Measurements from ENCODE around the gene ME3. TPM values are rescaled to one million over a fixed set of nuclear protein-coding genes. Genes with fewer than 3 reads are reported as not detected.
A peak's percentile ranks its signal among the peaks of the same experiment; 100 is the strongest.
"Not testable (repeated sequence)": the region's sequence is repeated elsewhere in the genome, so short reads cannot be mapped to it uniquely, and the experiment has no call there.

Gene ME3
- total RNA-seq, 6 experiments from 2014 or later: 1.9 to 8.5 (median 4.6) TPM

- DNase-seq (peak in 1 of 3 donors; percentile 20), ATAC-seq (no peak)
- TF ChIP-seq POLR2A (IDR thresholded peaks at IDR 0.05) (no peak), CTCF (IDR thresholded peaks at IDR 0.05) (no peak)
- intact Hi-C loops (cut with DNase I): no loop called here
- Histone ChIP-seq H3K4me3 (no peak overlapping the region), H3K9me3 (no peaks in the 10 kb centered on the region), H3K27ac (no peak overlapping the region), H3K27me3 (no peaks in the 10 kb centered on the region), H3K36me3 (no peaks in the 10 kb centered on the region), H3K4me1 (no peaks in the 10 kb centered on the region)
- 92% methylated on average over 21 of the region's 37 CpGs for WGBS (ENCODE audit: insufficient coverage, low coverage, low lambda C conversion rate, missing lambda C conversion rate)
Observed at GRCh38 chr11:86431258-86431657, 241.2 kb downstream of the ME3 start.

- no peaks in the 10 kb centered on the region for H3K27me3 ChIP-seq
- no peak for DNase-seq
- H3K27ac ChIP-seq: no peak overlapping the region
- no peak for ATAC-seq
- TF ChIP-seq CTCF (IDR thresholded peaks at IDR 0.05) (no peak), POLR2A (IDR thresholded peaks at IDR 0.05) (no peak)
- H3K9me3 ChIP-seq: no peaks in the 10 kb centered on the region
- no peaks in the 10 kb centered on the region for H3K36me3 ChIP-seq
- no peak overlapping the region for H3K4me3 ChIP-seq
- intact Hi-C loops (cut with DNase I): no loop called here
- H3K4me1 ChIP-seq: no peaks in the 10 kb centered on the region
Observed at GRCh38 chr11:86427441-86427840, 245.0 kb downstream of the ME3 start.

GRCh38 chr11:86423488-86423887, 248.9 kb downstream of the ME3 start:
- WGBS (ENCODE audit: insufficient coverage, low coverage, low lambda C conversion rate, missing lambda C conversion rate): 57% methylated on average over 4 of the region's 4 CpGs
- intact Hi-C loops (cut with DNase I); ATAC-seq: not testable (repeated sequence)

GRCh38 chr11:86422371-86422770, 250.0 kb downstream of the ME3 start:
- TF ChIP-seq POLR2A (IDR thresholded peaks at IDR 0.05): no peak
- TF ChIP-seq CTCF (IDR thresholded peaks at IDR 0.05): no peak

More at GRCh38 chr11:86423488-86423887, 248.9 kb downstream of the ME3 start:
- DNase-seq, H3K4me1 ChIP-seq, H3K27ac ChIP-seq, H3K4me3 ChIP-seq, H3K36me3 ChIP-seq, H3K27me3 ChIP-seq, H3K9me3 ChIP-seq: not testable (repeated sequence)

GRCh38 chr11:86421946-86422345, 250.5 kb downstream of the ME3 start:
- DNase-seq (no peak), ATAC-seq (no peak)
- TF ChIP-seq POLR2A (IDR thresholded peaks at IDR 0.05): no peak
- TF ChIP-seq CTCF (IDR thresholded peaks at IDR 0.05): no peak
- 59% methylated on average over 4 of the region's 4 CpGs for WGBS (ENCODE audit: insufficient coverage, low coverage, low lambda C conversion rate, missing lambda C conversion rate)
- intact Hi-C loops (cut with DNase I): no loop called here
- Histone ChIP-seq H3K36me3 (no peaks in the 10 kb centered on the region), H3K27me3 (no peaks in the 10 kb centered on the region), H3K27ac (no peak overlapping the region), H3K4me3 (no peak overlapping the region), H3K9me3 (no peaks in the 10 kb centered on the region), H3K4me1 (no peaks in the 10 kb centered on the region)

More at GRCh38 chr11:86422371-86422770, 250.0 kb downstream of the ME3 start:
- Histone ChIP-seq H3K4me3 (no peak overlapping the region), H3K27me3 (no peaks in the 10 kb centered on the region), H3K27ac (no peak overlapping the region), H3K9me3 (no peaks in the 10 kb centered on the region), H3K4me1 (no peaks in the 10 kb centered on the region), H3K36me3 (no peaks in the 10 kb centered on the region)
- WGBS (ENCODE audit: insufficient coverage, low coverage, low lambda C conversion rate, missing lambda C conversion rate): 50% methylated on average over 6 of the region's 12 CpGs
- no peak for DNase-seq
- no peak for ATAC-seq
- intact Hi-C loops (cut with DNase I): no loop called here

All from right lobe of liver (tissue), 6 donors.